Lung microvascular endothelial cell (primary cell): ENCODE data around the gene ICAM2. TPM values are rescaled to one million over a fixed set of nuclear protein-coding genes. Genes with fewer than 3 reads are reported as not detected.

ENCODE experiments used
- total RNA-seq: library from RNA; depleted of rRNA; stranded (reverse); fragments of >200 nt; gene quantifications from 2 replicates; pipeline ENCODE4 v1.2.1, GENCODE V29; 2014

ICAM2 gene
- total RNA-seq, 1 donor from 2014 or later = 257 TPM

Other genes with a start within 250 kb of the ICAM2 start
- gene CCDC47, start 247.0 kb downstream of the ICAM2 start, total RNA-seq = 59.5 and 91.3 TPM in 2 replicates
- 36.6 and 45.2 TPM in 2 replicates for gene DDX42, start 246.5 kb downstream of the ICAM2 start, total RNA-seq
- 59.9 and 70.6 TPM in 2 replicates for gene PSMC5, start 193.2 kb downstream of the ICAM2 start, total RNA-seq
- gene FTSJ3, start 193.0 kb downstream of the ICAM2 start, total RNA-seq = 51.4 and 59.9 TPM in 2 replicates
- gene SMARCD2, start 177.9 kb downstream of the ICAM2 start, total RNA-seq = 49.2 and 54.3 TPM in 2 replicates
- not detected in 2 replicates for gene CSH2, start 147.0 kb downstream of the ICAM2 start, total RNA-seq
- gene GH2, start 138.7 kb downstream of the ICAM2 start, total RNA-seq = not detected in 2 replicates
- gene CSH1, start 124.1 kb downstream of the ICAM2 start, total RNA-seq = not detected in 2 replicates
- not detected in 2 replicates for gene CSHL1, start 109.4 kb downstream of the ICAM2 start, total RNA-seq
- gene GH1, start 101.8 kb downstream of the ICAM2 start, total RNA-seq = not detected in 2 replicates
- 1.5 TPM in 1 of 2 replicates, not detected in the other for gene CD79B, start 88.3 kb downstream of the ICAM2 start, total RNA-seq
- gene SCN4A, start 47.7 kb downstream of the ICAM2 start, total RNA-seq = under 0.01 TPM in 1 of 2 replicates, not detected in the other
- 0.44 and 0.60 TPM in 2 replicates for gene PRR29, start 22.3 kb downstream of the ICAM2 start, total RNA-seq
- 7.0 and 14.7 TPM in 2 replicates for gene ERN1, start 109.5 kb upstream of the ICAM2 start, total RNA-seq
- gene TEX2, start 242.6 kb upstream of the ICAM2 start, total RNA-seq = 19.4 and 36.1 TPM in 2 replicates